ENCODE data around the gene CNTNAP2.

DNA sequence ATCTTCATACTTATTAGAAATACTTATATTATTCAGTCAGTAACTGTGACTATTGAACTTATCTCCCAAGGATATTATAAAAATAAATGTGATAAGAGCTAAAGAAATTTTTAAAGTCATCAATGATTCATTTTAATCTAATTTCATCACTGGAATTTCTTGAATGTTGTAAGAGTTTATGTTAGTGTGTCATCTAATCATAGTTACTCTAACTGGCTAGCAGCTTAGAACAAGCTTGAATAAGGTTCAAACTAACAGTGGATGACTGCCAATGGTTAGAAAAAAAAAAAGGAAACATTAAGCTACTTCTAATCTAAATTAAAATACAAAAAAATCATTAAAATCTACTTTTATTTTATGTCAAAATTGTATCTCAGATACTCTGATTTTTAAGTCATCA is 1066.3 kb downstream of the CNTNAP2 start:
- TF ChIP-seq POLR2A (IDR thresholded peaks at IDR 0.05) (no peak), EP300 (IDR thresholded peaks at IDR 0.05) (no peak)
- TF ChIP-seq, protein P1, sequence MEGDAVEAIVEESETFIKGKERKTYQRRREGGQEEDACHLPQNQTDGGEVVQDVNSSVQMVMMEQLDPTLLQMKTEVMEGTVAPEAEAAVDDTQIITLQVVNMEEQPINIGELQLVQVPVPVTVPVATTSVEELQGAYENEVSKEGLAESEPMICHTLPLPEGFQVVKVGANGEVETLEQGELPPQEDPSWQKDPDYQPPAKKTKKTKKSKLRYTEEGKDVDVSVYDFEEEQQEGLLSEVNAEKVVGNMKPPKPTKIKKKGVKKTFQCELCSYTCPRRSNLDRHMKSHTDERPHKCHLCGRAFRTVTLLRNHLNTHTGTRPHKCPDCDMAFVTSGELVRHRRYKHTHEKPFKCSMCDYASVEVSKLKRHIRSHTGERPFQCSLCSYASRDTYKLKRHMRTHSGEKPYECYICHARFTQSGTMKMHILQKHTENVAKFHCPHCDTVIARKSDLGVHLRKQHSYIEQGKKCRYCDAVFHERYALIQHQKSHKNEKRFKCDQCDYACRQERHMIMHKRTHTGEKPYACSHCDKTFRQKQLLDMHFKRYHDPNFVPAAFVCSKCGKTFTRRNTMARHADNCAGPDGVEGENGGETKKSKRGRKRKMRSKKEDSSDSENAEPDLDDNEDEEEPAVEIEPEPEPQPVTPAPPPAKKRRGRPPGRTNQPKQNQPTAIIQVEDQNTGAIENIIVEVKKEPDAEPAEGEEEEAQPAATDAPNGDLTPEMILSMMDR (IDR thresholded peaks at IDR 0.05): no peak
